A549 (cell line): ENCODE results near the gene DOCK1. TPM values are rescaled to one million over a fixed set of nuclear protein-coding genes. Genes with fewer than 3 reads are reported as not detected.

Source experiments
- ATAC-seq, 2 experiments: fragments of 200-7000 bp in 1 of 2; fragments of >200 bp in 1 of 2; cut with Nextera tagmentation in 1 of 2; cut with Tn5 transposase in 1 of 2; 3 replicates each; pipeline versions ENCODE4 v1.8.0 to v1.9.1; 2018 to 2020; ENCODE audit warnings: mild to moderate bottlenecking in 1 of 2, moderate library complexity in 1 of 2
- CTCF ChIA-PET: fragments of 300-600 bp; sonication (Branson Sonifier 250); formaldehyde crosslinking; extraction: SDS; loops from one replicate; lab custom pipeline; 2021; ENCODE audit warnings: antibody characterized with exemption, inconsistent platforms; lab: Yijun Ruan, JAX
- POLR2A ChIA-PET: fragments of 350-600 bp; formaldehyde crosslinking; extraction: SDS; loops from one replicate; lab custom pipeline; 2021; ENCODE audit warnings: antibody characterized with exemption, inconsistent platforms; lab: Yijun Ruan, JAX
- DNase-seq, 2 experiments: peaks; one replicate each; pipeline versions ENCODE4 v3.0.0 to v3.0.0-alpha.2; 2011 to 2016; ENCODE audit warnings: low read depth in 1 of 2, low spot score in 1 of 2
- FAIRE-seq: peaks from 2 replicates; lab custom pipeline; 2011; peaks lifted over from hg19 to GRCh38; lab: Jason Lieb, UNC
- H3K27ac ChIP-seq, 2 experiments: fragments of >200 bp; sonication (Bioruptor Twin); formaldehyde crosslinking; 3 replicates each; pipeline ENCODE4 v1.5.1; 2016 to 2017
- H3K4me1 ChIP-seq: fragments of >200 bp; sonication (Bioruptor Twin); formaldehyde crosslinking; 3 replicates; pipeline ENCODE4 v1.6.1; 2016
- H3K4me2 ChIP-seq: fragments of >200 bp; sonication (Bioruptor Twin); formaldehyde crosslinking; 3 replicates; pipeline ENCODE4 v1.6.1; 2016
- H3K4me3 ChIP-seq: fragments of >200 bp; sonication (Bioruptor Twin); formaldehyde crosslinking; 3 replicates; pipeline ENCODE4 v1.5.1; 2016
- H3K9me3 ChIP-seq: fragments of >200 bp; sonication (Bioruptor Twin); formaldehyde crosslinking; 3 replicates; pipeline ENCODE4 v1.6.1; 2016
- BHLHE40 ChIP-seq: IDR thresholded peaks from 2 replicates; pipeline ENCODE4 v1.6.1; 2012; ENCODE audit warnings: low read depth, low read length, inconsistent platforms
- CBX2 ChIP-seq: fragments of 200-600 bp; sonication (generic); IDR thresholded peaks from 2 replicates; pipeline ENCODE4 v1.6.1; 2016; ENCODE audit warnings: low read depth, mild to moderate bottlenecking, borderline replicate concordance
- CEBPB ChIP-seq, 2 experiments: fragments of >200 bp in 1 of 2; sonication (Bioruptor Twin) in 1 of 2; formaldehyde crosslinking in 1 of 2; IDR thresholded peaks; 2 replicates each; pipeline ENCODE4 v1.6.1; 2012 to 2016
- EHMT2 ChIP-seq: fragments of 200-600 bp; sonication (generic); IDR thresholded peaks from 2 replicates; pipeline ENCODE4 v1.6.1; 2016; ENCODE audit warnings: antibody characterized with exemption, low read depth, mild to moderate bottlenecking, moderate library complexity
- HOXA7 ChIP-seq: fragments of 250-450 bp; sonication (Bioruptor Pico); IDR thresholded peaks from 2 replicates; pipeline ENCODE4 v1.5.0; 2020; ENCODE audit warnings: mild to moderate bottlenecking, moderate library complexity
- HOXB5 ChIP-seq: fragments of 250-450 bp; sonication (Bioruptor Pico); IDR thresholded peaks from 2 replicates; pipeline ENCODE4 v1.5.0; 2020; ENCODE audit warnings: mild to moderate bottlenecking, moderate library complexity
- JUN ChIP-seq, 2 experiments: fragments of >200 bp; sonication (Bioruptor Twin); formaldehyde crosslinking; IDR thresholded peaks; 2 replicates in 1 of 2; 3 replicates in 1 of 2; pipeline ENCODE4 v1.6.1; 2016 to 2017
- MAFK ChIP-seq: fragments of 450-650 bp; IDR thresholded peaks from 2 replicates; pipeline ENCODE4 v1.6.1; 2014; ENCODE audit not compliant: partially characterized antibody
- NR3C1 ChIP-seq: fragments of >200 bp; sonication (Bioruptor Twin); formaldehyde crosslinking; IDR thresholded peaks from 3 replicates; pipeline ENCODE4 v1.6.1; 2017
- PHF8 ChIP-seq: fragments of 200-600 bp; sonication (generic); IDR thresholded peaks from 2 replicates; pipeline ENCODE4 v1.6.1; 2016; ENCODE audit warnings: low read depth, mild to moderate bottlenecking, antibody characterized with exemption, moderate library complexity, borderline replicate concordance
- POLR2AphosphoS2 ChIP-seq: conservative IDR thresholded peaks from 2 replicates; pipeline ENCODE4 v1.6.1; 2012; ENCODE audit warnings: low read length, improper control_type of control experiment, inconsistent platforms
- RARB ChIP-seq: fragments of 250-450 bp; sonication (Bioruptor Pico); IDR thresholded peaks from 2 replicates; pipeline ENCODE4 v1.8.0; 2021; ENCODE audit warnings: mild to moderate bottlenecking, moderate library complexity
- RNF2 ChIP-seq: fragments of 200-600 bp; sonication (generic); IDR thresholded peaks from 2 replicates; pipeline ENCODE4 v1.6.1; 2016; ENCODE audit warnings: low read depth, mild to moderate bottlenecking, antibody characterized with exemption, moderate library complexity, borderline replicate concordance
- ZC3H11A ChIP-seq: fragments of 450-650 bp; IDR thresholded peaks from 2 replicates; pipeline ENCODE4 v1.6.1; 2014; ENCODE audit warnings: antibody characterized with exemption, mild to moderate bottlenecking
- ZSCAN20 ChIP-seq: fragments of 250-450 bp; sonication (Bioruptor Pico); IDR thresholded peaks from 2 replicates; pipeline ENCODE4 v1.8.0; 2022; ENCODE audit warnings: mild to moderate bottlenecking, moderate library complexity
- WGBS: methylation state at CpG from one replicate; pipeline ENCODE4 v1.1.6; 2017; ENCODE audit errors: missing lambda C conversion rate; 5-methylcytosine and 5-hydroxymethylcytosine counted together
- polyA plus RNA-seq, 4 experiments: library from polyadenylated mRNA; depleted of rRNA in 3 of 4; stranded (reverse); fragments of >200 nt; fragmentation: RNase III in 1 of 4; extraction: RNeasy Plus Mini Kit Qiagen cat#74134 plus additional on column Dnase treatment in 1 of 4; gene quantifications; 2 replicates in 3 of 4; 3 replicates in 1 of 4; pipeline ENCODE4 v1.2.3, GENCODE V29; 2011 to 2017
- TF ChIP-seq, protein P1 (sequence below): fragments of >200 bp; sonication (Bioruptor Twin); formaldehyde crosslinking; IDR thresholded peaks from 3 replicates; pipeline ENCODE4 v1.6.1; 2016
- TF ChIP-seq, protein P2 (sequence below): fragments of 450-650 bp; IDR thresholded peaks from 2 replicates; pipeline ENCODE4 v1.6.1; 2014; ENCODE audit warnings: antibody characterized with exemption
- TF ChIP-seq, protein P3 (sequence below): fragments of 200-600 bp; sonication (generic); IDR thresholded peaks from 2 replicates; pipeline ENCODE4 v1.6.1; 2016; ENCODE audit warnings: antibody characterized with exemption, mild to moderate bottlenecking, moderate library complexity
- TF ChIP-seq, protein P4 (sequence below): fragments of >200 bp; sonication (Bioruptor Twin); formaldehyde crosslinking; IDR thresholded peaks from 2 replicates; pipeline ENCODE4 v1.6.1; 2016

Gene DOCK1
- polyA plus RNA-seq, 2 of the 4 experiments (the other 2 are of a cell fraction), result 22.6 to 28.2 TPM

DNA sequence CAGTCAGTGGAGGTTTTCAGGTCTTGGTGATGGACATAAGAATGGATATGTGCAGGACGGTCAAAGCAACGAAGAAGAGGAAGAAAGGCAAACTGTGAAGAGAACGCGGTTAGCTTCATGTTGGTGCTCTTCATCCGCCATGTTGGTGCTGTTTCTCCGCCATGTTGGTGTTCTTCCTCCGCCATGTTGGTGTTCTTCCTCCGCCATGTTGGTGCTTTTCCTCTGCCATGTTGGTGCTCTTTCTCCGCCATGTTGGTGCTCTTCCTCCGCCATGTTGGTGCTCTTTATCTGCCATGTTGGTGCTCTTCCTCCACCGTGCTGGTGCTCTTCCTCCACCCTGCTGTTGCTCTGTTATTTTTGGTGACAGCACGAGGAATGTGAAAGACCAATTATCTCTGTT, 95.4 kb downstream of the DOCK1 start:
- Histone ChIP-seq H3K4me2 (no peak overlapping the region), H3K4me1 (no peaks in the 10 kb centered on the region), H3K27ac (no peak overlapping the region), H3K4me3 (no peak overlapping the region), H3K9me3 (no peaks in the 10 kb centered on the region)
- DNase-seq (no peak), ATAC-seq (no peak), FAIRE-seq (no peak)
- CTCF ChIA-PET, result no interaction called here
- no peak for TF ChIP-seq JUN (IDR thresholded peaks at IDR 0.05)
- TF ChIP-seq CEBPB (IDR thresholded peaks at IDR 0.05), result no peak
- no peak for TF ChIP-seq MAFK
- no peak for TF ChIP-seq ZC3H11A
- TF ChIP-seq, protein P1, sequence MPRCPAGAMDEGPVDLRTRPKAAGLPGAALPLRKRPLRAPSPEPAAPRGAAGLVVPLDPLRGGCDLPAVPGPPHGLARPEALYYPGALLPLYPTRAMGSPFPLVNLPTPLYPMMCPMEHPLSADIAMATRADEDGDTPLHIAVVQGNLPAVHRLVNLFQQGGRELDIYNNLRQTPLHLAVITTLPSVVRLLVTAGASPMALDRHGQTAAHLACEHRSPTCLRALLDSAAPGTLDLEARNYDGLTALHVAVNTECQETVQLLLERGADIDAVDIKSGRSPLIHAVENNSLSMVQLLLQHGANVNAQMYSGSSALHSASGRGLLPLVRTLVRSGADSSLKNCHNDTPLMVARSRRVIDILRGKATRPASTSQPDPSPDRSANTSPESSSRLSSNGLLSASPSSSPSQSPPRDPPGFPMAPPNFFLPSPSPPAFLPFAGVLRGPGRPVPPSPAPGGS, result no peak
- TF ChIP-seq PHF8, result no peak
- no peak for TF ChIP-seq CBX2
- no peak for TF ChIP-seq NR3C1
- 93% methylated on average over 12 of the region's 12 CpGs for WGBS
- POLR2A ChIA-PET, result no interaction called here

DNA sequence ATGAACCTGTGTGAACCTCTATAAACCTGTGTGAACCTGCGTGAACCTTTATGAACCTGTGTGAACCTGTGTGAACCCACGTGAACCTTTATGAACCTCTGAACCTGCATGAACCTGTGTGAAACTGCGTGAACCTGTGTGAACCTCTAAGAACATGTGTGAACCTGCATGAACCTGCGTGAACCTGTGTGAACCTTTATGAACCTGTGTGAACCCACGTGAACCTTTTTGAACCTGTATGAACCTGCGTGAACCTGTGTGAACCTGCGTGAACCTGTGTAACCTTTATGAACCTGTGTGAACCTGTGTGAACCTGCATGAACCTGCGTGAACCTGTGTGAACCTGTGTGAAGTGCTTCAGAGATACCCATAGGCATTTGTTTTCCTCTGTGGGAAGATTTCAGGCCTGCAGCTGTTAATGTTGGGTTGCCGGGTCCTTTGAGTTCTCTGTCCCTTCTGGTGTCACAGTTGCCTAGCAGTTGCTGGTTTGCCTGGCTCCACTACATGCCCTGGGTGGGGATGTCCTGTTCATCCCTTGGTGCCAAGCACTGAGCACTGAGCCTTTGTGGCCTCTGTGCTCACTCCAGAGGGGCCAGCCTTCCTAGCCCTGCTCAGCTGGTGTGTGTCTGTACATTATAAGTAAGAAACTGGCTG, 97.9 kb downstream of the DOCK1 start:
- WGBS, result 92% methylated on average over 9 of the region's 9 CpGs
- Histone ChIP-seq H3K9me3 (no peaks in the 10 kb centered on the region), H3K27ac (no peak overlapping the region), H3K4me1 (no peaks in the 10 kb centered on the region), H3K4me3 (no peak overlapping the region), H3K4me2 (no peak overlapping the region)
- POLR2A ChIA-PET, result no interaction called here
- no peak for ATAC-seq
- no peak for DNase-seq
- no peak for FAIRE-seq
- CTCF ChIA-PET, result no interaction called here
- TF ChIP-seq ZSCAN20 (no peak), MAFK (no peak), HOXA7 (CRISPR knock-in tag) (no peak), RARB (CRISPR knock-in tag) (no peak), EHMT2 (no peak), POLR2AphosphoS2 (no peak), HOXB5 (no peak), NR3C1 (no peak), RNF2 (no peak), BHLHE40 (no peak)
- TF ChIP-seq, protein P2, sequence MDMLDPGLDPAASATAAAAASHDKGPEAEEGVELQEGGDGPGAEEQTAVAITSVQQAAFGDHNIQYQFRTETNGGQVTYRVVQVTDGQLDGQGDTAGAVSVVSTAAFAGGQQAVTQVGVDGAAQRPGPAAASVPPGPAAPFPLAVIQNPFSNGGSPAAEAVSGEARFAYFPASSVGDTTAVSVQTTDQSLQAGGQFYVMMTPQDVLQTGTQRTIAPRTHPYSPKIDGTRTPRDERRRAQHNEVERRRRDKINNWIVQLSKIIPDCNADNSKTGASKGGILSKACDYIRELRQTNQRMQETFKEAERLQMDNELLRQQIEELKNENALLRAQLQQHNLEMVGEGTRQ, result no peak
- TF ChIP-seq, protein P3, sequence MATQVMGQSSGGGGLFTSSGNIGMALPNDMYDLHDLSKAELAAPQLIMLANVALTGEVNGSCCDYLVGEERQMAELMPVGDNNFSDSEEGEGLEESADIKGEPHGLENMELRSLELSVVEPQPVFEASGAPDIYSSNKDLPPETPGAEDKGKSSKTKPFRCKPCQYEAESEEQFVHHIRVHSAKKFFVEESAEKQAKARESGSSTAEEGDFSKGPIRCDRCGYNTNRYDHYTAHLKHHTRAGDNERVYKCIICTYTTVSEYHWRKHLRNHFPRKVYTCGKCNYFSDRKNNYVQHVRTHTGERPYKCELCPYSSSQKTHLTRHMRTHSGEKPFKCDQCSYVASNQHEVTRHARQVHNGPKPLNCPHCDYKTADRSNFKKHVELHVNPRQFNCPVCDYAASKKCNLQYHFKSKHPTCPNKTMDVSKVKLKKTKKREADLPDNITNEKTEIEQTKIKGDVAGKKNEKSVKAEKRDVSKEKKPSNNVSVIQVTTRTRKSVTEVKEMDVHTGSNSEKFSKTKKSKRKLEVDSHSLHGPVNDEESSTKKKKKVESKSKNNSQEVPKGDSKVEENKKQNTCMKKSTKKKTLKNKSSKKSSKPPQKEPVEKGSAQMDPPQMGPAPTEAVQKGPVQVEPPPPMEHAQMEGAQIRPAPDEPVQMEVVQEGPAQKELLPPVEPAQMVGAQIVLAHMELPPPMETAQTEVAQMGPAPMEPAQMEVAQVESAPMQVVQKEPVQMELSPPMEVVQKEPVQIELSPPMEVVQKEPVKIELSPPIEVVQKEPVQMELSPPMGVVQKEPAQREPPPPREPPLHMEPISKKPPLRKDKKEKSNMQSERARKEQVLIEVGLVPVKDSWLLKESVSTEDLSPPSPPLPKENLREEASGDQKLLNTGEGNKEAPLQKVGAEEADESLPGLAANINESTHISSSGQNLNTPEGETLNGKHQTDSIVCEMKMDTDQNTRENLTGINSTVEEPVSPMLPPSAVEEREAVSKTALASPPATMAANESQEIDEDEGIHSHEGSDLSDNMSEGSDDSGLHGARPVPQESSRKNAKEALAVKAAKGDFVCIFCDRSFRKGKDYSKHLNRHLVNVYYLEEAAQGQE, result no peak
- TF ChIP-seq, protein P4, sequence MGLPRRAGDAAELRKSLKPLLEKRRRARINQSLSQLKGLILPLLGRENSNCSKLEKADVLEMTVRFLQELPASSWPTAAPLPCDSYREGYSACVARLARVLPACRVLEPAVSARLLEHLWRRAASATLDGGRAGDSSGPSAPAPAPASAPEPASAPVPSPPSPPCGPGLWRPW, result no peak
- TF ChIP-seq, all 56 proteins: peak for 0
